GM19023 (cell line): ENCODE data around the gene CPB2.

Experiments
- ATAC-seq: cut with Tn5 transposase; IDR thresholded peaks from one replicate; pipeline ENCODE4 v1.9.1; 2021; ENCODE audit warnings: mild to moderate bottlenecking, moderate library complexity; ENCODE audit not compliant: unreplicated experiment

The CPB2 gene

GRCh38 chr13:46127358-46128023 is 22.7 kb upstream of the CPB2 start:
- no peak for ATAC-seq

- ATAC-seq: peak; percentile 61
These were observed 21.9 kb upstream of the CPB2 start for GRCh38 chr13:46126552-46127357.

- no peak for ATAC-seq
These were observed 21.2 kb upstream of the CPB2 start for GRCh38 chr13:46126056-46126455.

GRCh38 chr13:46124967-46125933 is 20.4 kb upstream of the CPB2 start:
- ATAC-seq: no peak

- no peak for ATAC-seq
These were observed 19.7 kb upstream of the CPB2 start for GRCh38 chr13:46124531-46124966.

GRCh38 chr13:46122304-46122703 is 17.5 kb upstream of the CPB2 start:
- no peak for ATAC-seq

- no peak for ATAC-seq
These were observed 16.8 kb upstream of the CPB2 start for GRCh38 chr13:46121597-46122163.

GRCh38 chr13:46121033-46121432 is 16.2 kb upstream of the CPB2 start:
- ATAC-seq: no peak

GRCh38 chr13:46119883-46120614 is 15.2 kb upstream of the CPB2 start:
- ATAC-seq: no peak

- ATAC-seq: no peak
These were observed 12.0 kb upstream of the CPB2 start for GRCh38 chr13:46116653-46117502.

GRCh38 chr13:46114613-46115012 is 9.8 kb upstream of the CPB2 start:
- ATAC-seq: no peak

- no peak for ATAC-seq
These were observed 8.8 kb upstream of the CPB2 start for GRCh38 chr13:46113596-46113995.

GRCh38 chr13:46111151-46111550 is 6.3 kb upstream of the CPB2 start:
- no peak for ATAC-seq

- no peak for ATAC-seq
These were observed 4.6 kb upstream of the CPB2 start for GRCh38 chr13:46109451-46109850.

GRCh38 chr13:46106839-46107371 is 2.1 kb upstream of the CPB2 start:
- no peak for ATAC-seq

- no peak for ATAC-seq
These were observed 1.8 kb downstream of the CPB2 start for GRCh38 chr13:46103037-46103436.

GRCh38 chr13:46102255-46102605 is 2.6 kb downstream of the CPB2 start:
- ATAC-seq: no peak

GRCh38 chr13:46101484-46102254 is 3.2 kb downstream of the CPB2 start:
- no peak for ATAC-seq
